ENCODE measurements around the gene MARCO.

MARCO gene

DNA sequence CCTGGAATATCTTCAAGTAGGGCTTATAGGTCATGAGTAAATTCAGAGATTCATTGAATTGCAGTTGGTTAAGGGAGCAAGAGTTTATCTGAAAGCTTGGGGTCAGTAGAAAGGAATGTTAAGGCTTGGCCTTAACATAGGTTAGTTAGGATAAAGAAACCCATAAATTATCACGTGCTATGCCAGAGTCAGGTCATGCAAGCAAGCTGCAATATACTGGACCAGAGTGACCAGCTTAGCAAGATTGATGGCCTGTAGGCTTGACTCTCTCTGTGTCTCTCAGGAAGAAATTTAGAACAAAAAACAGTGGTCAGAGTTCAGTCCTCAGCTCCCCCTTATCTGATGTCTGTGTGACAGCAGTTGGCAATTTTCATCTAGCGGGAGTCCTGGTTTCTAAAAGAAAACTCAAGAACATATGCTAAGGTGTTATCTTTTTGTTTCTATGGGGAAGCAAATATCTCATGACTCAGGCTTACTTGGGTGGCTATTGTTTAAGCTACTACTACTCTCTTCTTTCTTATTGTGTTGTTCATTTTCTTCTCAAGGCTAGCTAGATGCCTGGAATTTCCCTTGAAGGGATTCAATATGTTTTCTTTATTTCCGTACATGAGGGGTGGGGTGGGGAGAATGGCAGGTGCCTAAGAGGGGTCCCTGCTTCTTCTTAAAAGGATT lies 28.7 kb upstream of the MARCO start:
- peaks cover 0 to 6% of the 10 kb centered on the region in 2 donors for H3K9me3 ChIP-seq (ENCODE audit: control insufficient read depth in 1 of 2, low read length in 2 of 2)
- no peaks in the 10 kb centered on the region for H3K36me3 ChIP-seq (ENCODE audit: control insufficient read depth in 1 of 2, insufficient read depth in 2 of 2, low read length in 2 of 2)
- H3K27ac ChIP-seq (ENCODE audit: low read length): no peak overlapping the region
- no peaks in the 10 kb centered on the region for H3K27me3 ChIP-seq (ENCODE audit: low read depth, low read length)
- H3K4me1 ChIP-seq (ENCODE audit: control insufficient read depth in 1 of 2, insufficient read depth in 2 of 2, low read length in 2 of 2): no peaks in the 10 kb centered on the region
- H3K4me3 ChIP-seq (ENCODE audit: low read depth in 1 of 2, low read length in 2 of 2): no peak overlapping the region

DNA sequence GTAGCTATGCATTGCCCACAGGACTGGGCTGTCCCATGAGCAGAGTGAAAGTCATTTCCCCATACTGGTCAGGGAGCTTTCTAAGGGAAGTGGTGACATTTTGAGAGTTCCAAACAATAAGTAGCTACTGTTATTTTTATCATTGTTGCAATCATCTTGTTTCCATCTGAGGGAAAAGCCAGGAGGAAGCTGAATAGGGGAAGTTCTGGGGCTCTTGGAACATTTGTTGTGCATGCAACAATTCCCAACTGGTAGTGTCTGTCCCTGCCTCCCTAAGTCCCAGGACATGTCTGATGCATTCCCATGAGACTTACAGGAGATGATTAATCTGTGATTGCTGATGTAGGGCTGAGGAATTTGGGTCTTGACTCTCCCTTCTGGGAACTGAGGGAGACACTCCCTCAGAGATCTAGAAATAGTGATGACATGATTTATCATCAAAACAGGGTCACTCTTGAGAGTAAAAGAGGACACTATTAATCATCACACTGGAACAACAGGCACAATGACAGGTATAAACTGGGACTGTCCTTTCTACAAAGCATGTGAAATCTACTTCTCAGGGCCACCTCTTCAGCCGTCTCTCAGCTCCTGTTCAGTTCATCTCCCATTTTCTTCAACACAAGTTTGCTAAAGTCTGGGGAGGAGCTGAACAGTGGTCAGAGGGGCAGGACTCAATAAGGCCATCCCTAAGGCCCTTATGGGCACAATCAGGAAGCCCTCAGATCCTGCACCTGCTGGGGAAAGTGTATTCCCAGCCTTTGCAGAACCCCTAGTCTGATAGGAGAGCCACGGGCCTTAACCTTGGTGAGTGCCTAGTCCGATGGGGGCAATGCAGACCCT lies 28.0 kb upstream of the MARCO start:
- Histone ChIP-seq H3K9me3 (ENCODE audit: control insufficient read depth in 1 of 2, low read length in 2 of 2) (peaks cover 0 to 6% of the 10 kb centered on the region in 2 donors), H3K4me3 (ENCODE audit: low read depth in 1 of 2, low read length in 2 of 2) (no peak overlapping the region), H3K27ac (ENCODE audit: low read length) (no peak overlapping the region), H3K36me3 (ENCODE audit: control insufficient read depth in 1 of 2, insufficient read depth in 2 of 2, low read length in 2 of 2) (no peaks in the 10 kb centered on the region), H3K27me3 (ENCODE audit: low read depth, low read length) (no peaks in the 10 kb centered on the region), H3K4me1 (ENCODE audit: control insufficient read depth in 1 of 2, insufficient read depth in 2 of 2, low read length in 2 of 2) (no peaks in the 10 kb centered on the region)

DNA sequence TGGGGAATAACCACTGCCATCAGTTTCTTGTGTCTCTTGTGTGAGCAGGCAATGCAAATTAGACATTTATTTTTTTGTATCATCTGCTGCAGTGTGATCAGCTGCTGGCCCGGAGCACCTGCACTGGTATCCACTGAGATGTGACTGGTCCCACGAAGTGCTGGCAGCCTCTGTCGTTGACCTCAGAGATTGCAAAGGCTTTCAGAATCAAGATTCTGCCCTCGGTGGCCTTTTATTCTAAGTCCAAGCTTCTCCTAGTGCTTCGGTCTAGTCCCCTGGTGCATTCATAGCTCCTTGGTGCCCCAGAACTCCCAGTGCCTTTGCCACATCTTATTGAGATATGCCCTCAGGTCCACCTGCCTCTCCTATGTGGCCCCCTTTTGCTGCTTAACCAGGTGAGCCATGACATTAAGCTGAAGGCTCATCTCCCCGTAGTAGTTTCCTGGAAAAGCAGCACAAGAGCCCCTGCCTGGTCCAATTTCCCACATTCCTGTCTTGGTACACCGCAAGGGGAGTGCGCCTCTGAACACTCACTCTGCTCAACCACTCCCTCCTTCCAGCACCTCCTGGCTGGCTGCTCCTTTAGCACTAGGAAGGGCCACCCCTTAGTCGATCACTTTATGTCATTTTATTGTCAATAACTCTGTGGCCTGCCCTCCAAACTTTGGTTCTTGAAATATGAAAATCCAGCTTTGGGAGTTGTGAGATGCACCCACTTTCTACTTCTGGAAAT lies 27.1 kb upstream of the MARCO start:
- no peaks in the 10 kb centered on the region for H3K4me1 ChIP-seq (ENCODE audit: control insufficient read depth in 1 of 2, insufficient read depth in 2 of 2, low read length in 2 of 2)

DNA sequence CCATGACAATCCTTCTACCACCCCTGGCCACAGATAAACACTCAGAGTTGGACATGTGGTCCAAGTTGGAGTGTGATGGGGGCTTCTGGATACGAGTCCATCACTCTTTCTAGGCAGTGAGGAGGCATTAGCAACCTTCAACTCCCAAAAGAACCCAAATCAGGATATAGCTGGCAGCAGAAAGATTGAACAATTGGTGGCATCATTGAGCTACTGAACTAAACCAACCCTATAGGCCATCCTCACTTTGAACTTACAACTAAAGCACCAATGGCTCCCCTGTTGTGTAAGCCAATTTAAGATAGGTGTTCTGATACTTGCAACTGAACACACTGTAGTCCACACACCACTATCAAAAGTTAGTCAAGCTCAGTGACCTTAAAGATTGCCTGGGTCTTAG lies 24.0 kb upstream of the MARCO start:
- peaks cover 0 to 7% of the 10 kb centered on the region in 2 donors for H3K9me3 ChIP-seq (ENCODE audit: control insufficient read depth in 1 of 2, low read length in 2 of 2)
- H3K4me3 ChIP-seq (ENCODE audit: low read depth in 1 of 2, low read length in 2 of 2): no peak overlapping the region
- H3K4me1 ChIP-seq (ENCODE audit: control insufficient read depth in 1 of 2, insufficient read depth in 2 of 2, low read length in 2 of 2): no peaks in the 10 kb centered on the region
- H3K27ac ChIP-seq (ENCODE audit: low read length): no peak overlapping the region
- H3K36me3 ChIP-seq (ENCODE audit: control insufficient read depth in 1 of 2, insufficient read depth in 2 of 2, low read length in 2 of 2): no peaks in the 10 kb centered on the region
- no peaks in the 10 kb centered on the region for H3K27me3 ChIP-seq (ENCODE audit: low read depth, low read length)

More for the DNA sequence above, 27.1 kb upstream of the MARCO start:
- Histone ChIP-seq H3K27ac (ENCODE audit: low read length) (no peak overlapping the region), H3K27me3 (ENCODE audit: low read depth, low read length) (no peaks in the 10 kb centered on the region), H3K4me3 (ENCODE audit: low read depth in 1 of 2, low read length in 2 of 2) (no peak overlapping the region), H3K36me3 (ENCODE audit: control insufficient read depth in 1 of 2, insufficient read depth in 2 of 2, low read length in 2 of 2) (no peaks in the 10 kb centered on the region), H3K9me3 (ENCODE audit: control insufficient read depth in 1 of 2, low read length in 2 of 2) (peaks cover 0 to 9% of the 10 kb centered on the region in 2 donors)

DNA sequence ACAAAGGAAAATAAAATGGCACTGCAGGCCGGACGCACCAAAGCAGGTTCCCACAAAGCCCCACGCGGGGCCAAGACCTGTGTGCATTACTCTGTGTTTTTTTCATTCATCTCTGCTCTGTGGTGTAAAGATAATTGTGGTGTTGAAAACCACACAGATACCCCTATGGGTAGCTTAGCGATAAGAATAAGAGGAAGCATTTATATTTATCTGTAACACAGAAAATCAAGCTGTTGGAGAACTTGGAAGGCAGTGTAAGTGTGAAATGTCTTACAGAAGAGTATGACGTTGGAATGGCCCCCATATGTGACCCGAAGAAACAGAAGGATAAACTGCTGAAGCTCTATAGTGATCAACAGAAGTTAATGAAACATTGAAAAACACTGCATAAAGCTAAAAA lies 20.3 kb upstream of the MARCO start:
- Histone ChIP-seq H3K27ac (ENCODE audit: low read length) (no peak overlapping the region), H3K4me3 (ENCODE audit: low read depth in 1 of 2, low read length in 2 of 2) (no peak overlapping the region), H3K27me3 (ENCODE audit: low read depth, low read length) (no peaks in the 10 kb centered on the region), H3K36me3 (ENCODE audit: control insufficient read depth in 1 of 2, insufficient read depth in 2 of 2, low read length in 2 of 2) (no peaks in the 10 kb centered on the region), H3K4me1 (ENCODE audit: control insufficient read depth in 1 of 2, insufficient read depth in 2 of 2, low read length in 2 of 2) (no peaks in the 10 kb centered on the region), H3K9me3 (ENCODE audit: control insufficient read depth in 1 of 2, low read length in 2 of 2) (peaks cover 0 to 7% of the 10 kb centered on the region in 2 donors)

DNA sequence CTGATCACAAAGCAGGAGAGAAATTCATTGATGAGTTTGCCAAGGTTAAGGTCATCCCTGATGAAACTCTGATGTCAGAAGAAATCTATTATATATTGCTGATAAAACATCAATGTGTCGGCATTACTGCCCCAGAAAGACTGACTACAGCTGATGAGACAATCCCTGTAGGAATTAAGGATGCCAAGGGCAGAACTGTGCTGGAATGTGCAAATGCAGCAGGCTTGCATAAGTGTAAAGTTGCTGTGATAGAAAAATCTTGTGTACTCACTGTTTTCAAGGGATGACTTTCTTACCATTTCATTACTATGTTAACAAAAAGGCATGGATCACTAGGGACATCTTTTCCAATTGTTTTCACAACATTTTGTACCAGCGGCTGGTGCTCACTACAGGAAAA lies 19.7 kb upstream of the MARCO start:
- H3K4me3 ChIP-seq (ENCODE audit: low read depth in 1 of 2, low read length in 2 of 2): no peak overlapping the region
- no peaks in the 10 kb centered on the region for H3K4me1 ChIP-seq (ENCODE audit: control insufficient read depth in 1 of 2, insufficient read depth in 2 of 2, low read length in 2 of 2)
- H3K27me3 ChIP-seq (ENCODE audit: low read depth, low read length): no peaks in the 10 kb centered on the region
- H3K27ac ChIP-seq (ENCODE audit: low read length): no peak overlapping the region
- H3K36me3 ChIP-seq (ENCODE audit: control insufficient read depth in 1 of 2, insufficient read depth in 2 of 2, low read length in 2 of 2): no peaks in the 10 kb centered on the region
- H3K9me3 ChIP-seq (ENCODE audit: control insufficient read depth in 1 of 2, low read length in 2 of 2): peaks cover 0 to 7% of the 10 kb centered on the region in 2 donors

DNA sequence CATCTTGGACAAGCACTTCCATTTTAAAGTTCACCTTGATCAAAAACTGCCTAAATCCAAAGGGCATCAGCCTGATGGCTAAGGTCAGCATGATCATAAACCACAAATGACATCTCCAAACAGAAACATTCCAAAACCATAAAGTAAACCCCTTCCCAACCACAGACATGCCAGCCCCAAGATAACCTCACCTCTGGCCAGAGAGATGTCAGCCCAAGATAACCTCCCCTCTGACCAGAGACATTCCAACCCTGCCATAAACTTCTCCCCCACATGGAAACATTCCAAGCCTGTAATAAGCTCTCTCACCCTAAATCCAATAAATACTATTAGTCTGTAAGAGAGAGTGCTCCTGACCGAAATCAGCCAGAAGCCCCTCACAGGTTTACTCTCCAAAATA lies 18.6 kb upstream of the MARCO start:
- no peaks in the 10 kb centered on the region for H3K27me3 ChIP-seq (ENCODE audit: low read depth, low read length)
- H3K9me3 ChIP-seq (ENCODE audit: control insufficient read depth in 1 of 2, low read length in 2 of 2): peaks cover 0 to 7% of the 10 kb centered on the region in 2 donors
- H3K4me3 ChIP-seq (ENCODE audit: low read depth in 1 of 2, low read length in 2 of 2): no peak overlapping the region
- no peaks in the 10 kb centered on the region for H3K36me3 ChIP-seq (ENCODE audit: control insufficient read depth in 1 of 2, insufficient read depth in 2 of 2, low read length in 2 of 2)
- no peak overlapping the region for H3K27ac ChIP-seq (ENCODE audit: low read length)
- no peaks in the 10 kb centered on the region for H3K4me1 ChIP-seq (ENCODE audit: control insufficient read depth in 1 of 2, insufficient read depth in 2 of 2, low read length in 2 of 2)

DNA sequence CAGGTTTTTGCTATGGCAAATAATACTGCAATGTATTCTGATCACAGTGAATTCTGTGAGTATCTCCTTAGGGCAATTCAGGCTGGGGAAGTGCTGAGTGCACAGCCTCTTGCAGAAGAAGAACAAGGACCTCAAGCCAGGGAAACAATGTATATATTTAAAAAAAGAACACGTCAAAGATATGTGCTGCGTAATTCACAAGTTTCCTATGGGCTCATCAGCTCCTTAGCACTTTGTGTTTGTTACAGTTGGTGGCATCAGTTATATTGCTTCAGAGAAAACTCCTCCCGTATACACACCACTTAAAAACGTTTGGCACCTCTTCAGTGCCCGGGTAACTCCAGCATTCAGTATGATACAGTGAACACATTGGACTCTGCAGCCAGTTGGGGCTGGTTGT lies 16.5 kb upstream of the MARCO start:
- H3K27me3 ChIP-seq (ENCODE audit: low read depth, low read length): no peaks in the 10 kb centered on the region
- H3K4me1 ChIP-seq (ENCODE audit: control insufficient read depth in 1 of 2, insufficient read depth in 2 of 2, low read length in 2 of 2): no peaks in the 10 kb centered on the region
- H3K9me3 ChIP-seq (ENCODE audit: control insufficient read depth in 1 of 2, low read length in 2 of 2): no peaks in the 10 kb centered on the region
- no peak overlapping the region for H3K4me3 ChIP-seq (ENCODE audit: low read depth in 1 of 2, low read length in 2 of 2)
- no peak overlapping the region for H3K27ac ChIP-seq (ENCODE audit: low read length)
- no peaks in the 10 kb centered on the region for H3K36me3 ChIP-seq (ENCODE audit: control insufficient read depth in 1 of 2, insufficient read depth in 2 of 2, low read length in 2 of 2)

DNA sequence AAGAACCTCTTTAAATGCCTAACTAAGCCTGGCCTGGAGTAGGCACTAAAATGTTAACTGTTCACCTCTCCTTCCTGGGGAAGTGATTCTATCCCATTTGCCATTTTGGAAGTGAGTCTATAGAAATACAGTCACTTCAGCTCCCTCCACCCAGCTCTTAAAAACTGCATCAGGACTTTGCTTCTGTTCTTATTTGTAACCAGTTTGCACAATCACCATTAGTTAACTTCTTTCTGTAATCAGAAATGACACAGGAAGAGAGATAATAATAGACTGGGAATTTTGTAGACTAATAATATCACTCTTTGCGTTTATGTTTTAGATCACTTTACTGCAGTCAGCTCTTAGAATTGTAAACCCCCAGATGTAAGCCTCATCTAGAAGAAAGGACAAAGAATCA lies 16.0 kb upstream of the MARCO start:
- Histone ChIP-seq H3K27ac (ENCODE audit: low read length) (no peak overlapping the region), H3K4me1 (ENCODE audit: control insufficient read depth in 1 of 2, insufficient read depth in 2 of 2, low read length in 2 of 2) (no peaks in the 10 kb centered on the region), H3K36me3 (ENCODE audit: control insufficient read depth in 1 of 2, insufficient read depth in 2 of 2, low read length in 2 of 2) (no peaks in the 10 kb centered on the region), H3K4me3 (ENCODE audit: low read depth in 1 of 2, low read length in 2 of 2) (no peak overlapping the region), H3K27me3 (ENCODE audit: low read depth, low read length) (no peaks in the 10 kb centered on the region), H3K9me3 (ENCODE audit: control insufficient read depth in 1 of 2, low read length in 2 of 2) (no peaks in the 10 kb centered on the region)

DNA sequence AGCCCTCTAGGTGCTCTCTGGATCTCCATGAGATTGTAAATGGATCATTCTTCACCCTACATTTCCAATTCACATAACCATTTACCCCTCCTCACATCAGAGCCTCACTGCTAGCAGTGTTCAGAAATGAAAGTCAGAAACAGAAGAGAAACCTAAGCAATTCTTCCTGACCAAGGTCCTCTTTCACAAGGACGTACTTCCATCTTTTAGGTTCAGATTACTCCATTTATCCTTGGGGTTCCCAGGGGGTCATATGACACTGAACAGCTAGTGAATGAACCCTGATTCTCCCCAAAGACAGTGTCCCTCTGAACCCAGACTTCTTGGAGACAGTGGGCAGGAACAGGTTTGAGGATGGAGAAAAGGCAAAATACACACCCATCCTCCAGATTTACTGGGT lies 12.9 kb upstream of the MARCO start:
- Histone ChIP-seq H3K4me3 (ENCODE audit: low read depth in 1 of 2, low read length in 2 of 2) (no peak overlapping the region), H3K36me3 (ENCODE audit: control insufficient read depth in 1 of 2, insufficient read depth in 2 of 2, low read length in 2 of 2) (no peaks in the 10 kb centered on the region), H3K27ac (ENCODE audit: low read length) (no peak overlapping the region), H3K4me1 (ENCODE audit: control insufficient read depth in 1 of 2, insufficient read depth in 2 of 2, low read length in 2 of 2) (no peaks in the 10 kb centered on the region), H3K27me3 (ENCODE audit: low read depth, low read length) (no peaks in the 10 kb centered on the region), H3K9me3 (ENCODE audit: control insufficient read depth in 1 of 2, low read length in 2 of 2) (peaks cover 0 to 10% of the 10 kb centered on the region in 2 donors)

DNA sequence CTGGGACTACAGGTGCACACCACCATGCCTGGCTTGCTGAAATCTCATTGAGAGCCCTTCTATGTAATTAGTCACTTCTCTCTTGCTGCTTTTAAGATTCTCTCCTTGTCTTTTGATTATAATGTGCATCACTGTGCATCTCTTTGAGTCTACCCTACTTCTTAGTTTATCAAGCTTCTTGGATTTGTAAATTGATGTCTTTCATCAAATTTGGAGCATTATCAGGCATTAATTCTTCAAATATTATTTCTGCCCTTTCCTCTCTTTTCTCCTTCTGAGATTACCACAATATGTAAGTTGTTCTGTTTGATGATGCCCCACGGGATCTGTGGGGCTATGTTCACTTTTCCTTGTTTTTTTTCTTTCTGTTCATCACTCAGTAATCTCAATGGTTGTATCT lies 9.0 kb upstream of the MARCO start:
- H3K4me3 ChIP-seq (ENCODE audit: low read depth in 1 of 2, low read length in 2 of 2): no peak overlapping the region

More for the DNA sequence above, 9.0 kb upstream of the MARCO start:
- H3K27ac ChIP-seq (ENCODE audit: low read length): no peak overlapping the region
- H3K36me3 ChIP-seq (ENCODE audit: control insufficient read depth in 1 of 2, insufficient read depth in 2 of 2, low read length in 2 of 2): no peaks in the 10 kb centered on the region
- H3K4me1 ChIP-seq (ENCODE audit: control insufficient read depth in 1 of 2, insufficient read depth in 2 of 2, low read length in 2 of 2): no peaks in the 10 kb centered on the region
- H3K9me3 ChIP-seq (ENCODE audit: control insufficient read depth in 1 of 2, low read length in 2 of 2): peaks cover 0 to 10% of the 10 kb centered on the region in 2 donors
- no peaks in the 10 kb centered on the region for H3K27me3 ChIP-seq (ENCODE audit: low read depth, low read length)
